Central memory CD8-positive, alpha-beta T cell (primary cell): ENCODE measurements around the gene TTLL9.

Experiments used
- ATAC-seq: fragments of 150-1000 bp; cut with Tn5 transposase; replicated peaks from 2 replicates; pipeline ENCODE4 v1.10.0; 2022; ENCODE audit warnings: mild to moderate bottlenecking, moderate FRiP score, moderate number of reproducible peaks; ENCODE audit not compliant: poor library complexity, severe bottlenecking; ENCODE audit errors: extremely low read depth
- DNase-seq, 2 donors: peaks; one replicate each; pipeline ENCODE4 v3.0.0; 2021; ENCODE audit warnings: low spot score in 2 of 2
- H3K27ac Mint-ChIP-seq: one replicate; pipeline ENCODE4 v1.8.0; 2022; ENCODE audit warnings: low read depth, mild to moderate bottlenecking, moderate library complexity, mixed read lengths
- H3K27me3 Mint-ChIP-seq: one replicate; pipeline ENCODE4 v1.8.0; 2022; ENCODE audit warnings: mixed read lengths
- H3K36me3 Mint-ChIP-seq: one replicate; pipeline ENCODE4 v1.8.0; 2022; ENCODE audit warnings: mild to moderate bottlenecking, moderate library complexity, mixed read lengths; ENCODE audit not compliant: insufficient read depth
- H3K4me1 Mint-ChIP-seq: one replicate; pipeline ENCODE4 v1.8.0; 2022; ENCODE audit warnings: mixed read lengths
- H3K4me3 Mint-ChIP-seq: one replicate; pipeline ENCODE4 v1.8.0; 2022; ENCODE audit warnings: mild to moderate bottlenecking, moderate library complexity, mixed read lengths
- H3K9me3 Mint-ChIP-seq: one replicate; pipeline ENCODE4 v1.8.0; 2022; ENCODE audit warnings: mixed read lengths

TTLL9 gene

GRCh38 chr20:31956556-31957526 is 86.4 kb downstream of the TTLL9 start:
- H3K4me3 Mint-ChIP-seq, result no peak overlapping the region
- DNase-seq (no peak), ATAC-seq (no peak)
- H3K36me3 Mint-ChIP-seq, result peaks cover 2% of the 10 kb centered on the region
- H3K9me3 Mint-ChIP-seq, result no peaks in the 10 kb centered on the region
- H3K27ac Mint-ChIP-seq, result no peak overlapping the region
- H3K27me3 Mint-ChIP-seq, result peaks cover 67% of the 10 kb centered on the region
- peaks cover 4% of the 10 kb centered on the region for H3K4me1 Mint-ChIP-seq

- no peaks in the 10 kb centered on the region for H3K9me3 Mint-ChIP-seq
- no peaks in the 10 kb centered on the region for H3K36me3 Mint-ChIP-seq
- H3K27ac Mint-ChIP-seq, result no peak overlapping the region
- no peak overlapping the region for H3K4me3 Mint-ChIP-seq
- DNase-seq, result no peak
- peaks cover 94% of the 10 kb centered on the region for H3K27me3 Mint-ChIP-seq
- no peaks in the 10 kb centered on the region for H3K4me1 Mint-ChIP-seq
- no peak for ATAC-seq
These were observed 92.3 kb downstream of the TTLL9 start for GRCh38 chr20:31962761-31963160.

- peaks cover 2% of the 10 kb centered on the region for H3K36me3 Mint-ChIP-seq
- H3K4me1 Mint-ChIP-seq, result peaks cover 6% of the 10 kb centered on the region
- no peaks in the 10 kb centered on the region for H3K9me3 Mint-ChIP-seq
- no peak for ATAC-seq
- H3K27ac Mint-ChIP-seq, result no peak overlapping the region
- DNase-seq, result no peak
- peaks cover 98% of the 10 kb centered on the region for H3K27me3 Mint-ChIP-seq
- H3K4me3 Mint-ChIP-seq, result no peak overlapping the region
These were observed 93.5 kb downstream of the TTLL9 start for GRCh38 chr20:31963889-31964288.

GRCh38 chr20:31966991-31967655 is 96.7 kb downstream of the TTLL9 start:
- H3K4me1 Mint-ChIP-seq, result peaks cover 6% of the 10 kb centered on the region
- H3K9me3 Mint-ChIP-seq, result no peaks in the 10 kb centered on the region
- DNase-seq (no peak), ATAC-seq (no peak)
- H3K27me3 Mint-ChIP-seq, result peaks cover 94% of the 10 kb centered on the region
- H3K4me3 Mint-ChIP-seq, result peak overlapping the region; percentile 80
- peaks cover 4% of the 10 kb centered on the region for H3K36me3 Mint-ChIP-seq
- no peak overlapping the region for H3K27ac Mint-ChIP-seq

GRCh38 chr20:31967830-31968249 is 97.4 kb downstream of the TTLL9 start, which contains the start of gene XKR7:
Gene XKR7 (plus strand): TSS chr20:31968151. CDS start chr20:31968176, 25 bp downstream.
- H3K4me1 Mint-ChIP-seq, result peaks cover 6% of the 10 kb centered on the region
- H3K4me3 Mint-ChIP-seq, result peak within 1 kb of the TSS; percentile 80
- H3K27ac Mint-ChIP-seq, result no peak within 1 kb of the TSS
- no peak for DNase-seq
- H3K9me3 Mint-ChIP-seq, result no peaks in the 10 kb centered on the region
- peaks cover 94% of the 10 kb centered on the region for H3K27me3 Mint-ChIP-seq
- no peak for ATAC-seq
- peaks cover 4% of the 10 kb centered on the region for H3K36me3 Mint-ChIP-seq

GRCh38 chr20:31968291-31969126 is 98.1 kb downstream of the TTLL9 start:
- Mint-ChIP-seq H3K27me3 (peaks cover 95% of the 10 kb centered on the region), H3K9me3 (no peaks in the 10 kb centered on the region), H3K27ac (no peak overlapping the region), H3K4me1 (peaks cover 6% of the 10 kb centered on the region), H3K36me3 (peaks cover 4% of the 10 kb centered on the region), H3K4me3 (peak overlapping the region; percentile 80)
- ATAC-seq, result peak; percentile 89
- DNase-seq, result peak; percentile 75 to 88

- ATAC-seq, result no peak
- no peak for DNase-seq
- Mint-ChIP-seq H3K4me3 (no peak overlapping the region), H3K27ac (no peak overlapping the region), H3K9me3 (no peaks in the 10 kb centered on the region), H3K36me3 (peaks cover 4% of the 10 kb centered on the region), H3K27me3 (peaks cover 95% of the 10 kb centered on the region), H3K4me1 (peaks cover 6% of the 10 kb centered on the region)
These were observed 99.6 kb downstream of the TTLL9 start for GRCh38 chr20:31969991-31970390.

GRCh38 chr20:31972471-31973021 is 102.1 kb downstream of the TTLL9 start:
- DNase-seq (no peak), ATAC-seq (no peak)
- Mint-ChIP-seq H3K9me3 (no peaks in the 10 kb centered on the region), H3K4me1 (peaks cover 6% of the 10 kb centered on the region), H3K36me3 (peaks cover 4% of the 10 kb centered on the region), H3K27me3 (peaks cover 92% of the 10 kb centered on the region), H3K4me3 (no peak overlapping the region), H3K27ac (no peak overlapping the region)

- H3K27me3 Mint-ChIP-seq, result peaks cover 89% of the 10 kb centered on the region
- H3K36me3 Mint-ChIP-seq, result no peaks in the 10 kb centered on the region
- DNase-seq, result no peak
- no peaks in the 10 kb centered on the region for H3K9me3 Mint-ChIP-seq
- no peak overlapping the region for H3K27ac Mint-ChIP-seq
- no peaks in the 10 kb centered on the region for H3K4me1 Mint-ChIP-seq
- no peak overlapping the region for H3K4me3 Mint-ChIP-seq
- no peak for ATAC-seq
These were observed 103.9 kb downstream of the TTLL9 start for GRCh38 chr20:31974296-31974695.

GRCh38 chr20:31974951-31975487 is 104.6 kb downstream of the TTLL9 start:
- Mint-ChIP-seq H3K9me3 (no peaks in the 10 kb centered on the region), H3K27me3 (peaks cover 89% of the 10 kb centered on the region), H3K36me3 (no peaks in the 10 kb centered on the region), H3K4me3 (no peak overlapping the region), H3K27ac (no peak overlapping the region), H3K4me1 (no peaks in the 10 kb centered on the region)
- DNase-seq (no peak), ATAC-seq (no peak)

- H3K4me3 Mint-ChIP-seq, result no peak overlapping the region
- ATAC-seq (no peak), DNase-seq (no peak)
- no peak overlapping the region for H3K27ac Mint-ChIP-seq
- H3K36me3 Mint-ChIP-seq, result no peaks in the 10 kb centered on the region
- H3K27me3 Mint-ChIP-seq, result peaks cover 89% of the 10 kb centered on the region
- H3K4me1 Mint-ChIP-seq, result no peaks in the 10 kb centered on the region
- H3K9me3 Mint-ChIP-seq, result no peaks in the 10 kb centered on the region
These were observed 105.4 kb downstream of the TTLL9 start for GRCh38 chr20:31975874-31976273.

- Mint-ChIP-seq H3K4me1 (no peaks in the 10 kb centered on the region), H3K27ac (no peak overlapping the region)
- no peak for DNase-seq
These were observed 106.6 kb downstream of the TTLL9 start for GRCh38 chr20:31977080-31977479.

More at GRCh38 chr20:31977080-31977479, 106.6 kb downstream of the TTLL9 start:
- Mint-ChIP-seq H3K4me3 (no peak overlapping the region), H3K27me3 (peaks cover 90% of the 10 kb centered on the region), H3K36me3 (no peaks in the 10 kb centered on the region), H3K9me3 (no peaks in the 10 kb centered on the region)
- ATAC-seq, result no peak
